Retina (tissue), 1 donor: ENCODE measurements around the gene NR2E3.

Source experiments
- DNase-seq: peaks from one replicate; pipeline ENCODE4 v3.0.0-alpha.2; 2016

Gene NR2E3

DNA sequence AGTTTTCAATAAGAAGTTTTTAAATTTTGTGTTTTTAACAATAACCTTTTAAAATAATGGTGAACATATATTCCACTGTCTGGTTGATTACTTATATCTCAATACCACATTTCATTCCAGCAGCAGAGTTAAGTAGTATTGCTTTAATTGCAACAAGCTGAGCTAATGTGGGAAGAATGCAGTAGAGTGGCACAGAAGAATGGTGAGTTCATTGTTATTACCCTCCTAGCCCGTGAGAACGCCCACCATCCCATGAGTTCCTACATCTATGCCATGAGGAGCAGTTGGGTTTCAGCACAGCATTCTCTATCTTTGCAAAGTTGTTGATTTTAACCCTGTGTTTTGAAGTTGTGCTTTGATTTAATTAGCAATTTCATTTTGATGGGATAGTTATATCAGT is 17.8 kb upstream of the NR2E3 start:
- no peak for DNase-seq

DNA sequence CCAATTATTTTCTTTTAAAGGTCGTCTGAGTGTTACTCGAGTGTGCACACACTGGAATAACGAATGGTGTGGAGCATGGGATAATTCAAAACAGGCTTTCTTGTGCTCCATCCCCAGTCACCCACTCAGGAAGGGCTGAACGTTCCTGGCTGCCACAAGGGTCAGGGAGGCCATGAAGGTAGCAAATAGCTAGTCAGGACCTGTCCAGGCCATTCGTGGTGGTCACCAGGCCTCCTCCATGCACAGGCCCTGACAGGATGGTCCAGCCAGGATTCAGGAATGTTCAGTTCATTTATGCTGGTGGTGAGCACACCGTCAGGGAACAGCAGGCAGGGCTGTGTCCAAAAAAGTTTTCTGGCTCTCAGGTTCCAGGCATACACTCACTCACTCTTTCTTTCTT is 11.7 kb upstream of the NR2E3 start:
- DNase-seq: no peak

DNA sequence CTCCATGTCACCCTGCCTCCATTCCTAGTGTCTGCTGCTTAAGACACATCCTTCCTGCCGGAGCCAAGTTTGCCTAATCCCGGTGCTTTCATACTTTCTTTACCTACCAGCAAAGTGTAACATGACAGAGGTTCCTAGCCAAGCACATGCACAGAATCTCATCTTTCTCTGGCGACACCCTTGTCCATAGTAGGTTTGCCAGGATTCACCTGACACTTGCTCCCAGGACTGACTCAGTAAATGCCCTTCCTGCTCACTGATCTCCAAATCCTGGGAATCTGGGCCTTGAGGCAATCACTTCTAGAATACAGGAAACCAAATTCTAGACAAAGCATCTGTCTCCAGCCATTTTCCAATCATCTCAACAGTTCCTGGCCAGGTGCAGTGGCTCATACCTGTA is 10.2 kb upstream of the NR2E3 start:
- DNase-seq: no peak

DNA sequence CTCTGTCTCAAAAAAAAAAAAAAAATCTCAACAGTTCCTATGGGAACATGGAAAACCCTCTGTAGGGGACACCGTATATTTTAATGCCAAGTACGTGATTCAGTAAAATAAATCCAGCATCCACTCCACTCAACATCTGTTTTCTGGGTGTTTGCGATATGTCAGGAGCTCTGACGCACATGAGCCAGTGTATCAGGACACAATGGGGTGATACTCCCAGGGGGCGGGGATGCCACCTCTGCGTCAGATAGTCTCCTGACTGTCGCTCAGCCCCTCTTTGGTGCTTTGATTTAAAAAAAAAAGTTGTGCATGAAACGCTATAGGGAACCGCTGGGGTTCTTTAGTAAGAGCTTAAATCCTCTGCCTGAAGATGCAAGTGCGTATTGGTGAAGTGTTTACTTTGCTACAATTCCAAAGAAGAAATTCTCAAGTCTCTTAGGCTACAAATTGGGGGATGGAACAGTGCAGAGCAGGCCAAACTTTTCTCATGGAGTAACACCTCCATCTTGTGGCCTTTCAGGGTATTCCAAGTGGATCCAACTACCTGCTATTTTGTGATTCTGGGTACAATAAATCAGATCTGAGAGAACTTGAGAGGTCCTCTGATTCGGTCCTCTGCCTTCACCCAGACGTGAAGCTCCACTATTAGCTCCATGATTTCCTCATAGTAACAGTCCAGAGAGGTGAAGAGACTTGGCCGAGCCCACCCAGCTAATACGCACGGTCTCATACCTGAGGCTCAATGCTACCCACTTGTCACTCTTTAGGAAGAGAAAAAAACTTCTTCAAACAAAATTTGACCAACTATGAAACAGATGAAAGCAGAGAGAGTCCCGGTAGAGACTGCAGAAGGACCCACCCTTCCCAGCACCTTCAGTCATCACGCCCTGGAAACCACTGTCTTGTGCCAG is 9.3 kb upstream of the NR2E3 start:
- peak; percentile 78 for DNase-seq

DNA sequence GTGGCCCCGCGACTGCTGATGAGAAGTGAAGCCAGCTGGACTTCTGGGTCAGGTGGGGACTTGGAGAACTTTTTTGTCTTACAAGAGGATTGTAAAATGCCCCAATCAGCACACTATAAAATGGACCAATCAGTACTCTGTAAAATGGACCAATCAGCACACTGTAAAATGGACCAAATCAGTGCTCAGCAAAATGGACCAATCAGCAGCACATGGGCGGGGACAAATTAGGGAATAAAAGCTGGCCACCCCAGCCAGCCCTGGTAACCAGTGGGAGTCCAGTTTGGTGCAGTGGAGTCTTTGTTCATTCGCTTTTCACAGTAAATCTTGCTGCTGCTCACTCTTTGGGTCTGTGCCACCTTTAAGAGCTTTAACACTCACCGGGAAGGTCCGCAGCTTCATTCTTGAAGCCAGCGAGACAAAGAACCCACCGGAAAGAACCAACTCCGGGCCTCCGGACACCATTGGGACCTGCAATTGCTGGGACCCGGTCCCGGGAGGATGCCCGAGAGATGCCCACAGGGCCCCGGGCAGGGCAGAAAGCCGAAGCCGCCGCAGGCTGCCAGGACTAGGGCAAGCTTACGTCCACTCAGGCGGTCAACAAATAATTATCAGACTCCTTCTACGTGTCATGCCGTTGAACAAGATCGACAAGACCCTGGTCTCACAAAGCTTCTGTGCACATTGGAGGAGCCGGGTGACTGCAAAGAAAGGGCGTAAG is 8.3 kb upstream of the NR2E3 start:
- no peak for DNase-seq

DNA sequence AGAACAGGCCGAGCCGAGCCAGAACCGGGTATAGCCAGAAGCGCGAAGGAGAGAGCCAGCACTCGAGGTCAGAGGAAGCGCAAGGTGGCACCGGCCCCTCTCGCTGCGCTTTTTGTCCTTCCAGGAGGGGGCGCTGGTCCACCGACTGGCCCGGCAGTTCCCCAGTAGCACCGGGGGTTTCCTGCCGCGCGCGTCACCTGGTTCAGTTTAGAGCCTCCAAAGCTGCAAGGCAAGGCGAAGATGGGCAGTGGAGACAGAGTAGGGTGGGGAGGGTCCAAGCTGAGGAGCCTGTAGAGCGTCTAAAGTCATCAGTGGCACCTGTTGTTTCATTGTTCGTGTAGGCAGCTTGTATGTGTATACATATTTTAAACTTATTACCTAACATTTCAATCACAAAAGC is 7.6 kb upstream of the NR2E3 start:
- DNase-seq: no peak

DNA sequence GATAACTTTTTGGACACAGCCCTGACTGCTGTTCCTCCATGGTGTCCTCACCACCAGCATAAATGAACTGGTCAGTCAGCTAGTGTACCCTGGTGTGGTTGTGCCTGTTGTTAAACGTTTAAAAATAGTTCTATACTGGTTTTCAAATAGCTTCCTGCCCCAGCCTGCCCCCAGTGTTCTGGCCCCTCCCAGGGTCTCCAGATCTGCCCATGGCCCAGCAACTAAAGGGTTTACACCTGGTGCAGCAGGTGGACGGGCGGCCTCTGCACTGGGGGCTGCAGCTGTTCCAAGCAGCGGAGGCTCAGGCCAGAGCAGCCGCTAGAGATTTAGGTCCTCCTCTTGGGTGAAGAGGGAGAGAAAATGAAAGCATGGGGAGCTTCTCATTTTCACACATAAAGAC is 6.1 kb upstream of the NR2E3 start:
- DNase-seq: no peak

DNA sequence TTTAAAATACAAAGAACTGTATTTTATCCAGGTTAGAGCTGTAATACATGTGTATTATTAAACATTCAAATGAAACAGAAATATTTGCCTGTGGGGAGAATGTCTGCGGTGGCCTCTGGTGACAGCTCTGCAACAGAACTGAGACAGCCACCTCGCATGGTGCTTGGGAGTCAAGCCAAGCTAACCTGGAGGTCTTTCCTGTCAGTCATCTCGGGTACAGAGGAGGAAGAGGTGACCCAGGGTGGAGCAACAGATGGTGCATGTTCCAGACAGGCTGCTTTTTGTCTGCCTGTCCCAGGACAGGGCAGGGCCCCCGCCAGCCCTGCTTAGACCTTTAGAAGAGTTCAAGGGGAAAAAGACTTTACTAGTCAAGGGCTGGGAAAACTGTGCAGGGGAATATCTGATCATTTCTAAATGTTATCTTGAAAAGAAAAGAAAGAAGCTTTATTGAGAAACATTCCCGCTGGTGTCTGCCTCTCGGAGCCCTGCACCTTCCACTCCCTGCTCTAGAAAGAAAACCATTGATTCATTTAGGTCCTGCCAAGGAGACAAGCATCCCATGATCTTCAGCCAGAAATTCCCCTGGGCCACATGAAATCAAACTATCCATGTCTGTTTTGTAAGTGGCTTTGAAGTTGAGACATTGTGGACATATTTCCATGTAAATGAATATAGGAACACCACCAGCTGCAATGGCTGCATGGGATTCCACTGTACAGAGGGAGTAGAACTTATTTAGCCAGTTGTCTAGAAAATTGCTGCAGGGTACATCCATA is 5.5 kb upstream of the NR2E3 start:
- DNase-seq: no peak

DNA sequence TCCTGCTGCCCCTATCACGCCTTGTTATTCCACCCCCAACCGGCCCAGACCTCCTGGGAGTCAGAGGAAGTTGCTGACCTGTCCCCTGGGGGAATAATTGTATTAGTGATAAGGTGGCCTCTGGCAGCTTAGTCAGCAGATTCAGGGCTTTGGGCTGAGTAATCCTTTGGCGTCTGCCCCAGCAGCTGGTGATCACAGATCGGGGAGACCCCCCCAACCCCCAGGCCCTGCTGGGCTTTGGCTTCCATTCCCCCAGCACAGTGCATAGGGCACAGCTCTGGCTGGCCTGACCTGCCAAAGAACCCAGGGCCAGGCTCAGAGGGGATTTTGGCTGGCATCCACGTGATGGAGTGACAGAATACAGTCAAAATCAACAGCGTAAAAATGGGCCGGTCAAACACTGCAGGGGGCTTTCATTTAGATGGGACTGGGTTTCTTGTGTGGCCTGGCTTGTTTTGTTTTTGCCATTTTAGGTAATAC is 3.9 kb upstream of the NR2E3 start:
- DNase-seq: peak; percentile 46

DNA sequence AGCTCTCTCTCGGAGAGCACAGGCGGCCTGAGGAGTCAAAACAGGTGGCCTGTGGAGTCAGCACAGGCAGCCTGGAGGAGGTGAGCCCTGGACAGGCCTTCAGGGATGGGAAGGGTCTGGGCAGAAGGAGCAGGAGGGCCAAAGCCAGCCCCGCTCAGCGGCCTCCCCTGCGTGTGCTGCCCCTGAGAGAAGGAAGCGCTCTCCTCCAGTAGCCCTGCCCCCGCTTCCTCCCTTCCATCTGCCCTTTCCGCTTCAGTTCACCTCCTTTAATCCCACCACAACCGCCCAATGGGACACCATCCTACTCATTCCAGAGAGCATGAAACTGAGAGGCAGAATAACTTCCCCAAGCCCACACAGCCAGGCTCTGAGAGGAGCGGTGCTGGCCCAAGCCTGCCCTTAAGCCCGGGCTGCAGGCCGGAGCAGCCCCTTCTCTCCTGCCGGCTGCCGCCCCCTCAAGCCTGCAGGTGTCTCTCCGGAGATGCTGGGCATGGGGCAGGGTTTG is 3.2 kb upstream of the NR2E3 start:
- peak; percentile 80 for DNase-seq

DNA sequence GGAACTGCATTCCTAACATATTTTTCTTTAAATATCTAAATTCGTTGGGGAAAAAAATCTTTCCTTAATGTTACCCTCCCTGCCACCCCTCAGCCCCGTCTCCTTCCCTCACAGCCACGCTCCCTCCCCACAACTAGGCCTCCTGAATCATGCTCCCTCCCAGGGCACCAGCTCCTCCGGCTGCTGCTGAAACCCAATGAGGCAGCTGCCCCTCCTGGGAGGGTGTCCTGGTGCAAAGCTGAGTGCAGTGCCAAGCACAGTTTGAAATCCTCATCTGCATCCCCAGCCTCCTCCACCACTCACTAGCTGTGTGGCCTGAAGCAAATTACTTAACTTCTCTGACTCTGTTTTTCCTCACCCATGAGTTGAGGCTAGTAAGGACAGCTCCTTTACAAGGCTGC is 2.7 kb upstream of the NR2E3 start:
- DNase-seq: no peak

DNA sequence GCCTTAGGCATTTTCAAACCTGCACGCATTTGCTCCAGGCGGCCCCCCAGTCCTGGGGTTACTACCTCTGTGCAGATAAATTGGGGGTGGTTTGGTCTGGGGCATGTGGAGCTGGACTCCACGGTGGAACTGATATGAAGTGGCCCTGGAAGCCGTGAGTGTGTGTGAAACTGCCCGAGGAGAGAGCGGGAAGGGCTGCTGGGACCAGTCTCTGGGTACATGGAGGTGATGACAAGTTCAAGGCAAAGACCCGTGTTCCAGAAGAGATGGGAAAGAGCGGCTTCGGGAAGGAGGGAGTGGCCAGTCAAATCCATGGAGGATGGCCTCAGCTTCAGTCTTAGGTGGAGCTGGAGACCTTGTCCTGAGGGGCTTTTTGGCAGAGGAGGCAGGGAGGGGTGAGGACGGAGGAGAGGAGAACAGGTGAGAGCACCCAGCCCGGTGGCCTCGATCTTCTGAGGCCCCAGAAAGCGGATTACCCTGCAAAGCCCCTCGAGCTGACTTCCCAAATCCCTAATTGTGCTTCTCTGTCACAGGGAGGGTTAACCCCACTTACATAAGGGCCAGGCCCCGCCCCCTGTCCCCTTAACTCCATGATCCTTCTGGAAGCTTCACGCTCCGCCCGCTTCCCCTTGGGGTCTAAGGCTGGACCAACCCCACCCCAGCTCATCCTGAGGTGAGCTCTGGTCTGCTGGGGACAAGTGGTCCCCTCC is 1.9 kb upstream of the NR2E3 start:
- no peak for DNase-seq

DNA sequence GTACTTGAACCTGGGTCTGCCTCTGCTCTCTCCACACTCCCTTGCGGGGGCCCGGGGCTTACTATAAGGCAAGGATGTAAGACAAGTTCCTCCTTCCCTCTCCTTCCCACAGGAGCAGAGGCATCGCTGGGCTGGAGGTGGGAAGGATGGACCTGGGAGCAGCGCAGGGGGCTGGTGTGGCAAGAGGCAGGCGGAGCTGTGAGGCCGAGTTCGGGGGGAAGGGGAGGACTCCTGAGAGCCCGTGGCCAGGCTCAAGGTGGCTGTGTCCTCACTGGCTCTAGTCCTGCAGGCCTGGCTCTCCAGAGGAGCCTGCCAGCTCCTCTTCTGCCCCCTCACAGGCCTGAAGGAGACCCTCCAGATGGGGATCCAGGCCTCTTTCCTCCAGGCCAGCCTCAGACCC is 1.0 kb upstream of the NR2E3 start:
- DNase-seq: no peak

DNA sequence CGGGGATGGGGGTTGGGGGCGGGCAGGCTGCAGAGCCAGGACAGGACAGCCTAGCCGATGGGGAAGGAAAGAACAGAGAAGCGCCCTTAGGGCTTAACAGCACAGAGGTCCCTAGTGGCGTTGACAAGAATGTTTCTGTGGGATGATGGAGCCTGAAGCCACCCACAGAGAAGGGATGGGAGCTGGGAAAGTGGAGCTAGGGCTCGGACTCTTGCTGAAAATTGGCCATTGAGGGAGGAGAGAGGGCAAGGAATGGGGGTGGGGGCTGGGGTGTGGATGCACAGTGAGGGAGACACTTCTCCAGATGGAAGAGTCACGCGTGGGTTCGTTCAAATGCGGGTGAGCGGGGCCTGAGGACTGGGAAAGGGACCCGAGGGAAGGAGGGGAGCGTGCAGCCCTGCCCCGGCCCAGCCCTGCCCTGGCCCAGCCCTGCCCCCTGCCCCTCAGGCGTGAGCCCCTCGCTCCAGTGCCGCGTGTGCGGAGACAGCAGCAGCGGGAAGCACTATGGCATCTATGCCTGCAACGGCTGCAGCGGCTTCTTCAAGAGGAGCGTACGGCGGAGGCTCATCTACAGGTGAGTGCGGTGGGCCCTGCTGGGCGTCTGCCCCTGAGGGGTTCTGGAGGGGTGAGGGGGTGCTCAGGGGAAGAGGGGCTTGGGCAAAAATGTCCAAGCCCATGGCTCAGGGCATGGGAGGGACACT is 832 bp downstream of the NR2E3 start:
- no peak for DNase-seq

DNA sequence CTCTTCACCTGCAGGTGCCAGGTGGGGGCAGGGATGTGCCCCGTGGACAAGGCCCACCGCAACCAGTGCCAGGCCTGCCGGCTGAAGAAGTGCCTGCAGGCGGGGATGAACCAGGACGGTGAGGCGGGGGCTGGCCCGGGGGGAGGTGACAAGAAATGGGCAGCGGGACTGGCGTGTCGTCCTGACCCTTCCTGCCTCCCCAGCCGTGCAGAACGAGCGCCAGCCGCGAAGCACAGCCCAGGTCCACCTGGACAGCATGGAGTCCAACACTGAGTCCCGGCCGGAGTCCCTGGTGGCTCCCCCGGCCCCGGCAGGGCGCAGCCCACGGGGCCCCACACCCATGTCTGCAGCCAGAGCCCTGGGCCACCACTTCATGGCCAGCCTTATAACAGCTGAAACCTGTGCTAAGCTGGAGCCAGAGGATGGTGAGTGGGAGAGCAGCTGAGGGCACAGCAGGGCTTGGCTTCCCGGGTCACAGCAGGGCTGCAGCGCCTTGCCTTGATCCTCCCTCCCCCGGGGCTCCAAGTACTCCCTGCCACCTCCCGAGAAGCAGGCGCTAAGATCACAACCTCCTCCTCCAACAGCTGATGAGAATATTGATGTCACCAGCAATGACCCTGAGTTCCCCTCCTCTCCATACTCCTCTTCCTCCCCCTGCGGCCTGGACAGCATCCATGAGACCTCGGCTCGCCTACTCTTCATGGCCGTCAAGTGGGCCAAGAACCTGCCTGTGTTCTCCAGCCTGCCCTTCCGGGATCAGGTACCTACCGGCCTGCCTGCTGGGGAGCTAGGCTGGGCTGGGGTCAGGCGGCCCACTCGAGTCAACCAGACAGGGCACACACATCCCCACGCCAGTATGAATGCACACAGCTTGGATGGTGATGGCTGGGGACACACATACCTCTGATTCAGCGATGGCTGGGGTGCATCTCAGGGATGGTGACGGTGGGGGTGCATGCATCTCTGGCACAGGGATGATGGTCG is 1.7 kb downstream of the NR2E3 start:
- DNase-seq: no peak

DNA sequence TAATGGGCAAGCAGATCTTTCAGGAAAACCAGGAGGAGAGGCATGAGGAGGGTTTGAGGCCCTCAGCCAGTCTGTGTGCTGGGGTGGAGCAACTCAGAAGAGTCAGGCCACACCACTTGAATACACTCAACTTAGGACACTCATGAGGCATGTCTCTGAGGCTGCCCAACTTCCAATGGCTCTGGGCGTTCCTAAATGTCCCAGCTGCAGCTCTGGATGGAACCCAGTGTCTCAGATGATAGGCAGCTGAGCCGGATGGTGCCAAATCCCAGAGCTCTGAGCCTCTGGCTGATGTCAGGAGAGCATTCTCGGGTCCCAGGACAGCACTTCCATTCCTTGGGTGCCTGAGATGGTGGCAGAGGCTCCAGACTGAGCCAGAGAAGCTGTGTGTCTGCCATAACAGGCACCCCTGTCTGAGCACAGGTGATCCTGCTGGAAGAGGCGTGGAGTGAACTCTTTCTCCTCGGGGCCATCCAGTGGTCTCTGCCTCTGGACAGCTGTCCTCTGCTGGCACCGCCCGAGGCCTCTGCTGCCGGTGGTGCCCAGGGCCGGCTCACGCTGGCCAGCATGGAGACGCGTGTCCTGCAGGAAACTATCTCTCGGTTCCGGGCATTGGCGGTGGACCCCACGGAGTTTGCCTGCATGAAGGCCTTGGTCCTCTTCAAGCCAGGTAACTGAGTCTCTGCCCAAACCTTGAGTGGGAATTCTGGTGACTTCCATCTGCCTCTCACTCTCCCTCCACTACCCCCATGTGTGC is 2.8 kb downstream of the NR2E3 start:
- no peak for DNase-seq

DNA sequence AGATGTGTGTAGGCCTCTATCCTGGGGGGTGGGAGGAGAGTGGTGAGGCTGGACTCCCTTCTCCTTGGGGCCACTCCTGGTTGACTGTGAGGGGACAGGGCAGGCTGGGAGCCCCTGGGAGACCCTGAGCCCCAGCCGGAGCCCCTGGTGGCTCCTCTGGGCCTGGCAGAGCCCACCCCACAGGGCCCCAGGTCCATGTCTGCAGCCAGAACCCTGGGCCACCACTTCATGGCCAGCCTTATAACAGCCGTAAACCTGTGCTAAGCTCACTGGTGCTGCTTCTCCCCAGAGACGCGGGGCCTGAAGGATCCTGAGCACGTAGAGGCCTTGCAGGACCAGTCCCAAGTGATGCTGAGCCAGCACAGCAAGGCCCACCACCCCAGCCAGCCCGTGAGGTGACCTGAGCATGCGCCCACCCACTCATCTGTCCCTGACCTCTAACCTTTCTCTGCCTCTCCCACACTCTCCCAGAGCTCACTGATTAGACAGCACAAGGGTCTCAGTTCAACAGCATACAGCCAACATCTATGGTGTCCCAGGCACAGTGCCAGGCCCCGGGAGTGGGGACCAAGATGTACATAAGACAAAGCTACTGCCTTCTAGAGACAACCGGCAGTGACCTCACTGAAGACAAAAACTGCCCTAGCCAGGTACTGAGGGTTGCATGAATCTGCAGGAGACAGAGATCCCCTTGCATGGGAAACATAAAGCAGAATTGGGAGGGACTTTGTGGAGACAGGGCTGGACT is 3.5 kb downstream of the NR2E3 start:
- DNase-seq: no peak

DNA sequence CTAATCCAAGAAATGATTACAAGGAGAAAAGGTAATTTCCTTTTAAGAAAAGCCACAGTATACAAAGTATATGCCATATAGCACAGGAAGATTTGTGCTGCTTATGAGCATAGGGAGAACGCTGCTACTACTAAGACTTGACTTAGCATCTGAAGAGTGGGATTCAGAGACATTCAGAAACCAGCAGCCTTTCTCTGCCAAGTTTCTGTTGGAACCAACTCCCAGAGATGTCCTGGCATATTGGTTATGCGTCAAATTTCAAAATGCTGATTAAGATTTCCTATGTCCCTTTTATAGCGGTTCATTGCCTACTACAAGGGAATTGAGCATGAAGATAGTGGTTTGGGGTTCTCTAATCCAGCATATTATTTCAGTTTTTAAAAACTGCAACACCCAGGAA is 4.9 kb downstream of the NR2E3 start:
- DNase-seq: no peak

DNA sequence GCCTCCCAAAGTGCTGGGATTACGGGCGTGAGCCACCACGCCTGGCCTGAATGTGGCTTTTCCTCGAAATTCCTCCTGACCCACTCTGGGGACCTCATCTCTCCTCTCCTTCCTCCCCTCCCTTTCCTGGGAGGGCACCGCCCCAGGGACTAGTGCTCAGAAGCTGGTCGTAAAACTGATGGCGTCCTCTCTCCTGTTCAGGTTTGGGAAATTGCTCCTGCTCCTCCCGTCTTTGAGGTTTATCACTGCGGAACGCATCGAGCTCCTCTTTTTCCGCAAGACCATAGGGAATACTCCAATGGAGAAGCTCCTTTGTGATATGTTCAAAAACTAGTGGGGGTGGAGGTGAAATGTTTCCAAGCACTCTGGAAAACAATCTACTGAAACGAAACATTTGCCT is 7.0 kb downstream of the NR2E3 start:
- no peak for DNase-seq
